T-helper 2 cell (primary cell): Measurements from ENCODE around the gene HTRA1.

Experiments
- DNase-seq, 5 experiments: peaks; one replicate each; pipeline versions ENCODE4 v3.0.0 to v3.0.0-alpha.2; 2012 to 2022

Gene HTRA1

DNA sequence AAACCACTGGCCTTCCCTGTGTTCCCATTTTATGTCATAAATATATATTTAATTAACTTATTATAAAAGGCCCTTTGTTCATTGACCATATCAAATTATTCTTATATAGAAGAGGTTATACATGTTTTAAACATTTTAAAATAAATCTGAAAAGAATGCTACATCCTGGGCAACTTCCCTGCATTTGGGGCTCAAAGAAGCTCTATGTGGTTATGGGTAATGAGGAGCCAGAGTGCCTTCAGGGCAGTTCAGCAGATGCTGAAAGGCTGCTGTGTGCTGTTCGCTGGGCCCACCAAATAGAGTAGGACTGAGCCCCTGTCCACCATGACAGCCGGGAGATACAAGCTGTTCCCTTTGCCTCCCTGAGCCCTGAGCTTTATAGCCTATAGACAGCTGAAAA lies 35.9 kb downstream of the HTRA1 start:
- no peak for DNase-seq

DNA sequence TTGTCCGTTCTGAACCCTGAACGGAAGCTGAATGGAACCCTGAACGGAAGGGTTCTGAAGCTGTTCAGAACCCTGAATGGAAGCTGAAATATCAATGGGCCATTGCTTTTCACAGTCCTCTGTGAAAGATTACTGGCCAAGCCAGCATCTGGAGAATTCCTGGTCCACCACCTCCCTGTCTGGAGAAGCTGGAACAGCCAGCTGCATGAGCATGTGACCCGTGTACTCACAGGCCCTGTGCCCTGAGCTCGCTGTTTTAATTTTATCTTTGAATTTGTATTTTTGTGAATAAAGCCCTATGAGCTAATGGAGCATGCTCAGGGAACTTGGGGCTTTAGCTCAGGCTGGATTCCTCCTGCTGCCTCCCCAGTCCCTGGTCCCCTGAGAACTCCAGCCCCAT lies 37.2 kb downstream of the HTRA1 start:
- DNase-seq, result no peak

DNA sequence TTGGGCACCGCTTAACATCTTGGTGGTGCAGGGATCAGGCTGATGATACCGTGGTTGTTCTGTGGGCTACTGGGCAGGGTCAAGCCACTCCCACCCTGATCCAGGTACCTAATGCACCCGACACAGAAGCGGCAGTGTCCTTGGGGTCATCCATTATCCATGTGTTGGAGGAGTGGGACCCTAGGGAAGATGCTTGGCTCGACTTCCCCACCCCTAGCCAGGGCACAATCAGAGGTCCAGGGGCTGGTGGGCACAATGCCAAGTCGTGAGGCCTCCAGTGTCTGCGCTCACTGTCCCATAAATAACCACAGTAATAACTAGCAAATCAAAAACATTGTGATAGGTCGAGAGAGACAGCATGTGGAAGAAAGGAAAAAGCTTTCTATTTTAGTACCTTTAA lies 37.7 kb downstream of the HTRA1 start:
- DNase-seq, result no peak

DNA sequence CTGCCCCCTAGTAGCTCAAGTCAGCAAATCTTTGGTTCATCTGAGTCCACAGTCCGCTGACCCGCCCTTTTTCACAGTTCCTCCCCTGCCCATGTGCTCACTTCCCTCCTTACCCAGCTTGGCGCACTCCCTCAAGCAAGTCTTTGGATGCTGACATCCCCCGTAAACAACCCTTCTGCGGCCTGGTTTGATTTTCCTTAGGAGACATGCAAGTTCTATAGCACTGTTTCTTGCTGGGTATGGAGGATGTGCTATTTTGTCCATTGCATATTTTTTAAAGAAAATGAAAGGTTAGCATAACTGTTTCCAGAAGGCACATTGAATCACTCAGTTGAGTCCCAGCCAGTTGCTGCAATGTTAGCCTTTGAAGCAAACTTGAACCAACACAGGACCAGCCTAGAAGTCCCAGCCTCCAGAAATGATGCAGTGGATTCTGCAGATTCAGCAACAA lies 38.2 kb downstream of the HTRA1 start:
- DNase-seq, result no peak

DNA sequence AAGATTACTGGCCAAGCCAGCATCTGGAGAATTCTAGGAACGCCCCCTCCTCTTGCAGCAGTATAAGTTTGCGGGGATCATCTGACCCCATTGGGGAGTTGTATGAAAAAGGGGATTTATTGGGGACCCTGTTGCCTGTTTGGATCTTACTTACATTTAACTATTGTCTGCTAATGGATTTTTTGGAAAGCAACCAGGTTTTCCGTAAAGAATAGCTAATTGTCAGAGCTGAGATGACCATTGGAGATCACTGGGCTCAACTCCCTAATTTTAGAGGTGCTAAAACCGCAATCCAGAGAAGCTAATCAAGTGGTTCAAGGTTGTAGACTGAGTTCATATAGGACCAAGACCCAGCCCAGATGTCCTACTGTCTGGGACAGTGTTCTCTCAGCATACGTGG lies 38.8 kb downstream of the HTRA1 start:
- no peak for DNase-seq

DNA sequence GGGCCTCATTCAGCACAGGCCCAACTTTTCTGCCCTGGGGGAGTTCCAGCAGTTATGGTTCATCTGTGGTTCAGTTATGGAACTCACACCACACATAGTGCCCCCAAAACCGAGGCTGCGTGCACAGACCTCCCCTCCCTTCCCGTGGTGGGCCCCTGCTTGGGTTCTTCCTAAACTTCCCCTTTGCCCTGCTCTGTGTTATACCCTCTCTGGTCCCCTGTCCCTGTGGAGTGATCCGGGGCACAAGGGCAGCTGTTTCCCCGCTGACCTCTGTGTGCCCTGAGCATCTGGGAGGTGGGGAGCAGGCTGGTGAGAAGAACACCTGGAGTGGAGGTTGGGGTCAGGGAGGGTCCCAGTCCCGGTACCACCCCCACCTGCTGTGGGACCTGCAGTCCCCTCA lies 39.4 kb downstream of the HTRA1 start:
- no peak for DNase-seq

DNA sequence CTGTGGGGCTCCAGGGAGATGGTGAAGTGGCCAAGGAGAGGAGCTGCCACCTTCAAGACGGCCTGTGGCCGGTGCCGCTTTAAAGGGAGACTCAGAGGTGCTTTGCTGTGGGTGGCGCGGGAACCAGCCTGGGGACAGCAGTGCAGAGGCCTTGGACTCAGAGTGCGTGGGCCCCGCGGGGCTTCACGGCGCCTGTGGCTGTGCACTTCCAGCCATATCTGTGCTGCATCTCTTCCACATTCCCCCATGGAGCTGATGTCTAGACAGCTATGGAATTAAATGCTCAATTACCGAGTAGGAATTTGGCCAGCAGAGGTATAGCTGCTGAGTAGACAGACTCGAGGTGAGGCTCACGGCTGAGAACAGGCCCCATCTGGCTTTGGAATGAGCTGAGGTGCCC lies 41.7 kb downstream of the HTRA1 start:
- DNase-seq, result no peak

DNA sequence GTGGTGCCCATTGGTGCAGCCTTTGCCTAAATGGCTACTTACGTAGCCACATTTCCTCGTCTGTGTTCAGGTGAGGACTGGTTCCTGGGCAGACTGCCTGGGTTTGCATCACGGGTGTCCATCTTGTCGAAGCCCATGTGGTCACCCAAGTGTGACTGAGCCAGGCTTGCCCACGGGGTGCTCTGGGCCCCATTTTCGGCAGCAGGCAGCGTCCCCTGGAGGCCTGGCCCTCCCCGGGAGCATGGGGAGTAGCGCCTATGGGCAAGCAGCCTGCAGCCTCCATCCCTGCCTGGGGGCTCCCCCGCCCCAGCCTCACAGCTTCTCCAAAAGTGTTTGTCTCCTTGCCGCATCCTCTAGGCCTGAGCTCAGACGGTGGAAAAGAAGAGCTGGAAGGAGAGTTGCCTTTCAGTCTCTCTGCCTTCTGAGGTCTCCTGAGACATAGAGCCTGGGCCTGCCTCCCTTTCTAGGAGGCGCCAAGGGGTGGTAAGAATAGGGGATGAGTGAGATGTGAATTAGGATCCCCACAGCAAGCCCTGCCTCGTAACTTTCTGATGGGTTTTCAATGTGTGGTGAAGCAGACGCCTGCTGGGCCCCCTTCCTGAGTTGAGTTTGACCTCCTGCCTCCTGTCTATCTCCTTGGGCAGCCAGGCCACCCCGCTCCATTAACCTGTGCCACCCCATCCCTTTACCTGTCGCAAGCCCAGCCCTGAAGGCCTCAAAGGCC lies 42.7 kb downstream of the HTRA1 start:
- no peak for DNase-seq

DNA sequence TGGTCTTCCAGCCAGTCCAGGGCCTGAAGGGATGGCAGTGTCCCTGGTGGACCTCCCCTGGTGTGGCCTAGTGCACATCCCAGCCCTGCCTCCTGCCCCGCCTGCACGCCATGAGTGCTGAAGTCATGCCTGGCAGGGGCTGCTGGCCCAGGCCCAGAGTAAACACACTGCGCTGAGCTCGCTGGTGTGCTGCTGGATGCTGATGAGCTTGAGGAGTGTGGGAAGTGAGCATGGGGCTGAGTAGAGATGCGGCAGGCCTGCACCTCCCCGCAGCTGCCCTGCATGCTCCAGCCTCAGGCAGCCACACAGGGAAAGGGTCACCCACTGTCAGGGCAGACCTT lies 43.2 kb downstream of the HTRA1 start:
- DNase-seq, result no peak

DNA sequence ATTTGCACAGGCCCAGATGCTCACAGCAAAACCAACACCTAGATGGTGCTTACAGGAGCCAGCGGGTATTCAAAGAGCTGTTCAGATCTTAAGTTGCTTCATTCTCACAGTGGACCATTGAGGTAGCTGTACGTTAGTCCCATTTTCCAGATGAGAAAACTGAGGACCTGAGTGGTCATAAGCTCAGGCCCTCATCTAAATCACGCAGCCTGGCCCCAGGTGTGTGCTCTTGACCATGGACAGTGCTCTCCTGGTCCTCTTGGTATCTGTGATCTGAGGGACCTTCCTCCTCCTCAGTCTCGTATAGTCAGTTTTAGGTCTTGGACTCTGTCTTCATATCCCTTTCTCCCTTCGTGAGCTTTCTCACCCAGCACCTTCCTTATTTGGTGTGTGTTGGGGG lies 43.7 kb downstream of the HTRA1 start:
- no peak for DNase-seq

DNA sequence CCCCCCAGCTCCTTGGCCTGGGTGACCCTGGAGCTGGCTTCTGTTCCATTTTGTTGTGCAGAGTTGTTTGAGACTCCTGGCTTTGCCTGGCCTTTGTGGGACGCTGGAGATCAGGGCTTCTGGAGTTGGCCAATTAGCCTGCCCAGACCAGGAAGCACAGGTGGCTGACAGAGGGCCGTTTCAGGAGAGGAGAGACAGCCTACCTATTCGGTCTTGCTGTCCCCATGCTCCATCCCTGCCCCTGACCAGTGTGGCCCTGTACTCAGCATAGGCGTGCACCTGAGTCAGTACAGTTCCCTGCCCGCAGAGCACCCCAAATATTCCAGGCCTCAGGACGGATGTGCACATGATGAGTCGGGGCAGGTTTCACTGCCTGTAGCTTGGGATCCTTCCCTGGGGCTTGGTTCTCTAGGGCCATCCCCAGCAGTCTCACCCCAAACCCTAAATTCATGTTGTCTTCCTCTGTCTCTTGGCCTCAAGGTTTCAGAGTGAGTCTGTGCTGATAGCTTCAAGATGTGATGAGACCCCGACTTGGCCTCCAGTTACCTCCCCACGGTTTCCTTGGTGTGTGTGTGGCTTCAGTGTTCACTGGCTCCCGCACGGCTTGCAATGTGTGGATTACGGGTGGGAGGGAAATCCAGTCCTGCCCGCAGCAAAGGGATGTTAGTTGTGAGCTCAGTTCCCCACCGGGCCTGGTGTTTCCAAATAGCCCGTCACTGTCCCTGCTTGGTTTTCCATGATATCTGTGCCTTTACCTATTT lies 44.7 kb downstream of the HTRA1 start:
- DNase-seq, result no peak

DNA sequence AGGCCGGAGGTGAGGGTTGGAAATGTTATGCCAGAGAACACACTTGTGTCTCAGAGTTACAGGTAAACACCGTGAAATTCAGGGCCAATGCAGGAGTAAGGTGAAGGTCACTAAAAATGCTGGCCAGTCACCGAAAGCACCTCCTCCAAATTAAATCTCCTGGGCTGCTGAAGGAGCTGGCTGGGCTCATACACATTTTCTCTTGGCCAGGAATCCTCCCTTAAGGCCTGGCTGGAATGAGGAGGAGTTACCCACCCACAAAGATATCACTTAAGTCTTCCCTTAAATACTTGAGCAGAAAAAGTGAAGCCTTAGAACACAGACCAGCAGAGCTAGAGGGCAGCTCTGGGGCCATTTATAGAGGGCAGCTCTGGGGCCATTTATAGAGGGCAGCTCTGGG lies 46.3 kb downstream of the HTRA1 start:
- DNase-seq, result no peak

DNA sequence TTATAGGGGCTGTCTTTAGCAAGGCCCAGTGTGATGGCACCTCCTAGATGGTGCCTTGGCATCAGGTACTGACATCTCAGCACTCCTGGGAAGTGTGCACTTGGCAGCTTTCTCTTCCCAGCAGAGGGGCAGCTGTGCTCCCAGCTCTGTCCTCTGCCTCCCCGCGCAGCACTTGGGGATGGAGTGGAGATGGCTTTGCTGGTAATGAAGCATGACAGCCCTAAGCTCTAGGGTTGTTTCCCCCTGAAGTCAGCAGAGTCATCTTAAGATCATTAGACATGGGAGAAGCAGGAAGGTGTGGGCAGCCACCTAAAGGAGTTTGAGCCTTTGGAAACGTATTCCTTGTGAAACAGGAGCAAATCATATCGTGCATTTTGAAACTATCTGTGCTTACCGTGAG lies 46.7 kb downstream of the HTRA1 start:
- no peak for DNase-seq

DNA sequence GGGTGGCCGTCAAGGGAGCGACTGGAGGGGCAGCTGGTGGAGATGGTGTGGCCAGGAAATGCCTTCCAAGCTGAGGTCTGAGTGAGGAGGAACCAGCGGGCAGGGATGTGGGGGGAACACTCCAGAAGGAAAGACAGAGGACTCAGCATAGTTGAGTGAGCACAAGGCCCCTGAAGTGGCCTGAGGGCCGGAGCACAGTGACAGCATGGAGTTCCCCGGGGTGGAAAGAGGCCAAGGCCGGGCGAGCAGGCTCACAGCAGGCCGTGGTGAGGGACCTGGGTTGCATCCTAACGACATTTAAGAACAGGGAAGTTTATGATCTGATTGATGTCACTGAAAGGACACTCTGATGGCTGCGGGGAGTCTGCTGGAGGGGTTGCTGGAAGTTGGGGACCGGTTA lies 48.0 kb downstream of the HTRA1 start:
- no peak for DNase-seq

DNA sequence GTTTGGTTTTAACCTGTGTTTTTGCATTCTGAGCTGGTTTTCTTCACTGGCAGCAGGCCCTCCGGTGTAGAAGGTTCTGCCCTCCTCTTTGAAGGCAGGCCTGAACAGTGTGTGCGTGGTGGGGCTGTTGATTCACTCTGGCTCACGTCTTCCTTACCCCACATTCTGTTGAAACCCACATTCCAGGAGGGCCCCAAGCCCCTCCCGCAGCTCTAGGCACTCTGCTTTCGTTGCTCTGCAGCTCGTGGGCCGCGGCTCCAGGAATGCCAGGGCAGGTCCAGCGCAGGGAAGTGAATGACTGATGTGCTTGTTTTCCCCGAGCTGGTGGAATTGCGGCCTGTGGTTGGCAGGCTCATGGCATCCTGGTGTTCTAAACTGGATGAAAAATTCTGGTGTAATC lies 49.0 kb downstream of the HTRA1 start:
- no peak for DNase-seq

DNA sequence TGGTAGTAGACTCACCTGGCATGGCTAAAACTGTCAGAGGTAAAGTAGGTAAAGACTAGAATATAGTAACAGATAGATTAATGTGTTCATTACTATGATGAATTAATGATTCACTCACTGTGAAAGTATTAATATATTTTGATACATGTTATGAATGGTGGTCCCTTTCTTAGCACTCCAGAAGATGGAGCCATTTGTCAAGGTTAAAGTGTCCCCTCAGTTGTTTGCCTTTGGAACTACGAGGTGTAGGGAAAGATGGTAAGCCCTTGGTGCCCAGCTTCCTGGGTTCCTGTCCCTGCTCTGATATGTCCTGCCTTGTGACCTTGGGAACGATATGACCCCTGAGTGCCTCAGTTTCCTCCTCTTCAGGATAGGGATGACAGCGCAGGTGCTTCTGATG lies 49.4 kb downstream of the HTRA1 start:
- DNase-seq, result no peak

DNA sequence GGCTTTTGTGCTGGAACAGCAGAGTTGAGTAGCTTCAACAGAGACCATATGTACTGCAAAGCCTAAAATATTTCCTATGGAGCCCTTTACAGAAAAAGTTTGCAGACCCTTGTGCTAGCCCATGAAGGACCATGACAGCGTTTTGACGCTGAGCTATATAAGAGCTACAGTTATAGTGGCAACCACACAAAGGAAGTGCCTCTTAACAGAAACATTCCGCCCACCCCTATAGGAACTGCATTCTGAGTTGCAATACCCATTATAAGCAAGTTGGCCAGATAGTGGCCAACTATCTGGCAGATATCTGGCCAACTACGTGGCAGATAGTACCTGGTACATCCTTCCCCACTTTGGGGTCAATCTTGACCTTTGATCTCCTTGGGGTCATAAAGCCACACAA lies 51.7 kb downstream of the HTRA1 start:
- peak in 1 of 5 experiments; percentile 8 for DNase-seq

DNA sequence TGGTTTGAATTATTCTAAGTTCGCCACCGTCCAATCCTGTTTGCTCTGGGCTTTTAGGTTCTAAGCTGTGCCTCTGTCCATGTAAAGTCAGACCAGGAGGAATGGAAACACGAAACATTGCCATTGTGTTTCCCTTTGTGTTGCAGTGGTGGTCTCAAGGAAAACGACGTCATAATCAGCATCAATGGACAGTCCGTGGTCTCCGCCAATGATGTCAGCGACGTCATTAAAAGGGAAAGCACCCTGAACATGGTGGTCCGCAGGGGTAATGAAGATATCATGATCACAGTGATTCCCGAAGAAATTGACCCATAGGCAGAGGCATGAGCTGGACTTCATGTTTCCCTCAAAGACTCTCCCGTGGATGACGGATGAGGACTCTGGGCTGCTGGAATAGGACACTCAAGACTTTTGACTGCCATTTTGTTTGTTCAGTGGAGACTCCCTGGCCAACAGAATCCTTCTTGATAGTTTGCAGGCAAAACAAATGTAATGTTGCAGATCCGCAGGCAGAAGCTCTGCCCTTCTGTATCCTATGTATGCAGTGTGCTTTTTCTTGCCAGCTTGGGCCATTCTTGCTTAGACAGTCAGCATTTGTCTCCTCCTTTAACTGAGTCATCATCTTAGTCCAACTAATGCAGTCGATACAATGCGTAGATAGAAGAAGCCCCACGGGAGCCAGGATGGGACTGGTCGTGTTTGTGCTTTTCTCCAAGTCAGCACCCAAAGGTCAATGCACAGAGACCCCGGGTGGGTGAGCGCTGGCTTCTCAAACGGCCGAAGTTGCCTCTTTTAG lies 52.9 kb downstream of the HTRA1 start:
- DNase-seq, result no peak

DNA sequence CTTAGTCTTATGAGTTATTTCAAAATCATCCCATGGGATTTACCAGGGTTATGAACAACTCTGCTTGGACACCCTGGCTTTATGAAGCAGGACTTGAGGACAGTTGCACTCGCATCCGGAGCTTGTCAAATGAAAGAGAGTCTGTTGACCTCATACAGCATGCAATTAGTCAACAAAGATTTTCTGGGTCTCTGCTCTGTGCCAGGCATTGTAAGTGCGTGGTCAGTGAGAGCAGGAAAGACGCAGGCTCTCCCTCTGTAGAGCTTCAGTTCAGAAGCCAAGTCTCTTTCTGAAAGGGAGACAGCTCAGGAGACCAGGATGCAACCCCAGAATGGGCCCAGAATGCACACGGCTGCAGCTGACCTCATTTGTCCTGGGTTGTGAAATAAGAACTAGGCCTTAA lies 53.7 kb downstream of the HTRA1 start:
- DNase-seq, result no peak

DNA sequence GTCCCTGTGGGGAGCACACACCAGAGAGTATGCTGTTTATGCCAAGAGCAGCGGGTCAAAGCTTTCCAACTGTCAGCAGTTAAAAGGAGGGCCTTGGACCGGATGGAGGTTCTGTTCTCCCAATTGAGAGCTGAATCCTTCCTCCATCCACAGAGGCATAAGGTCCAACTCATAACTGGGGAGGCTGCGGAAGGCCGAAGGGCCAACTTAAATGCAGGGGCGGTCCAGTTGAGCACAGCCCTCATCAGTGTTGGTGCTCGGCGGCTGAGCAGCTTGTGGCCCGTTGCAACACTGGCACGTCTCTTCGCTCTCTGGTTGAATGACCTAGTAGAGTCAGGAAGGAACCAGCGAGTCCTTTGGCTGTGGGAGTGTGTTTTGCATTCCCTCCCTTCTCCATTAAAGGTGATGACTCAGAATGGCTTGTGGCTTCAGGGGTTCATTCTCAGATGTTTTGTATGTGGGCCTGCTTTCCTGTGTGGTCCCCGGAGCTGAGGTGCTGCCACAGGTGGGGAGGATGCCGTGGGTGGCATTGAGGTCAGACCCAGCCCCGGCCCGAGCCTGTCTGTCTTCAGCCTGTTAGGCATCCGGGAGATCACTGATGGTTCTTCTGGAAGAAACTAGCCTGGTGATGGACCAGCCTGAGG lies 54.4 kb downstream of the HTRA1 start:
- DNase-seq, result peak in 4 of 5 experiments; percentile 25 to 90 (median 59)

DNA sequence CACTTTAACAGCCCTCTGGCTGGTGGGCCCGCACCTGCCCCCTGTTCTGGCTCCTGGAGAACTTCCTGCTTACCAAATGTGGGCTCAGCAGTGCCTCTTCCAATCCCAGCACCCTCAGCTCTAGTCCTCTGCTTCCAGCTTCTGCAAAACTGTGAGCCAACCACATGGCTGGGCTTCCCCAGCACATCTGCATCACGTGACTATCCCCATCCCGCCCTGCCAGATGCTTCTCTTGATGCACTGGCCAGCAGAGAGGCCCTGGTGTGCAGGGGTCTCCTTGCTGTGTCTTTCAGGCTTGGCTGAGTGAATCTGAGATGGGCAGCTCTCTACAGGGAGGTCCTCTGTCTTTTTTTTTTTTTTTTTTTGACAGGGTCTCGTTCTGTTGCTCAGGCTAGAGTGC lies 55.4 kb downstream of the HTRA1 start:
- DNase-seq, result no peak

DNA sequence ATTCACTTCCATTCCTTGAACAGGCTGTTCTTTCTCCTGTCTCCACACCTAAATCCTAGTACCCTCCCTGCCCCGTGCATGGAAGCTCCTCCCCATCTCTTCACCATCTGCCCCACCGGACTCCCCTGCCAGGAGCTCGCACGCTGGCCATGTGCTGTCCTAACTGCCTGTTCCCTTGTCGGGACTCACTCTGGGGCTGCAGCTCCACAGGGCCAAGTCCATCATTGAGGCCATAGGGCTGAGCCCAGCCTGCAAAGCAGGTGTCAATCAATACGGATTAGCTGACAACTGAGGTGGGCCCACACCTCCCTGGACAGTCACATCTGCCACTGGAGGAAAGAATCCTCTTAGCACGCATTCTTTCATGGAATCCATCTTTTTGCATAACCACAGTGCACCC lies 57.8 kb downstream of the HTRA1 start:
- no peak for DNase-seq

DNA sequence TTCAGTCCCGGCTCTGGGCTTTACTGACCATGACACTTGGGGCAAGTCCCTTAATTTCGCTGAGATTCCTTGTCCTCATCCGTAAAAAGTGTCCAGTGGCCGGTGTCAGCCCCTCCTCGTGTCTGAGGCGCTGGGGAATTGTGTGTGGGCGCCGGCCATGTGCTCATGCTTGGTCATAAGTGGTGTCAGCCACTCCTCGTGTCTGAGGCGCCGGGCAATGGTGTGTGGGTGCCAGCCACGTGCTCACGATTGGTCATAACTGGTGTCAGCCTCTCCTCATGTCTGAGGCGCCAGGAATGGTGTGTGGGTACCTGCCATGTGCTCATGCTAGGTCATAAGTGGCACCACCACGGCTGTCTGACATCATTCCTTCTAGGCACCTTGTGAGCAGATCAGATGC lies 58.5 kb downstream of the HTRA1 start:
- DNase-seq, result no peak
